ENCODE results near the gene PDS5B. TPM values are rescaled to one million over a fixed set of nuclear protein-coding genes. Genes with fewer than 3 reads are reported as not detected.
"Not testable (repeated sequence)": the region's sequence is repeated elsewhere in the genome, so short reads cannot be mapped to it uniquely, and the experiment has no call there.

The PDS5B gene
- total RNA-seq, 1 experiment from 2014 or later = 17.0 TPM

GRCh38 chr13:32726374-32727037 is 140.3 kb downstream of the PDS5B start:
- DNase-seq (ENCODE audit: low read depth) = no peak

GRCh38 chr13:32728327-32728726 is 142.1 kb downstream of the PDS5B start:
- DNase-seq (ENCODE audit: low read depth) = no peak

- not testable (repeated sequence) for DNase-seq (ENCODE audit: low read depth)
Observed at GRCh38 chr13:32729097-32729496, 142.8 kb downstream of the PDS5B start.

GRCh38 chr13:32731074-32731473 is 144.8 kb downstream of the PDS5B start:
- no peak for DNase-seq (ENCODE audit: low read depth)

GRCh38 chr13:32731576-32731975 is 145.3 kb downstream of the PDS5B start:
- DNase-seq (ENCODE audit: low read depth) = no peak

GRCh38 chr13:32733690-32734089 is 147.4 kb downstream of the PDS5B start:
- no peak for DNase-seq (ENCODE audit: low read depth)

GRCh38 chr13:32734511-32734910 is 148.3 kb downstream of the PDS5B start:
- DNase-seq (ENCODE audit: low read depth) = peak; percentile 88

GRCh38 chr13:32735859-32736258 is 149.6 kb downstream of the PDS5B start:
- no peak for DNase-seq (ENCODE audit: low read depth)

GRCh38 chr13:32736648-32737047 is 150.4 kb downstream of the PDS5B start:
- no peak for DNase-seq (ENCODE audit: low read depth)

- DNase-seq (ENCODE audit: low read depth) = no peak
Observed at GRCh38 chr13:32737111-32737571, 150.9 kb downstream of the PDS5B start.

- no peak for DNase-seq (ENCODE audit: low read depth)
Observed at GRCh38 chr13:32737679-32738078, 151.4 kb downstream of the PDS5B start.

- DNase-seq (ENCODE audit: low read depth) = no peak
Observed at GRCh38 chr13:32745509-32745908, 159.3 kb downstream of the PDS5B start.

- DNase-seq (ENCODE audit: low read depth) = no peak
Observed at GRCh38 chr13:32746474-32746873, 160.2 kb downstream of the PDS5B start.

- DNase-seq (ENCODE audit: low read depth) = no peak
Observed at GRCh38 chr13:32748305-32748704, 162.1 kb downstream of the PDS5B start.

- DNase-seq (ENCODE audit: low read depth) = no peak
Observed at GRCh38 chr13:32751340-32751739, 165.1 kb downstream of the PDS5B start.

GRCh38 chr13:32752311-32752710 is 166.1 kb downstream of the PDS5B start:
- no peak for DNase-seq (ENCODE audit: low read depth)

GRCh38 chr13:32752997-32753606 is 166.8 kb downstream of the PDS5B start:
- no peak for DNase-seq (ENCODE audit: low read depth)

- no peak for DNase-seq (ENCODE audit: low read depth)
Observed at GRCh38 chr13:32754179-32754578, 167.9 kb downstream of the PDS5B start.

- DNase-seq (ENCODE audit: low read depth) = no peak
Observed at GRCh38 chr13:32759152-32759551, 172.9 kb downstream of the PDS5B start.

GRCh38 chr13:32761472-32761871 is 175.2 kb downstream of the PDS5B start:
- DNase-seq (ENCODE audit: low read depth) = no peak

GRCh38 chr13:32779119-32779518 is 192.9 kb downstream of the PDS5B start:
- DNase-seq (ENCODE audit: low read depth) = no peak

- DNase-seq (ENCODE audit: low read depth) = no peak
Observed at GRCh38 chr13:32781906-32782305, 195.7 kb downstream of the PDS5B start.

- DNase-seq (ENCODE audit: low read depth) = peak; percentile 71
Observed at GRCh38 chr13:32783067-32783466, 196.8 kb downstream of the PDS5B start.
